GM13977 (cell line): Measurements from ENCODE around the gene PKDREJ.
A peak's percentile ranks its signal among the peaks of the same experiment; 100 is the strongest.

Source experiments
- DNase-seq: peaks from one replicate; pipeline ENCODE4 v3.0.0; 2012; ENCODE audit warnings: low spot score
- in situ Hi-C: fragments of 300-500 bp; cut with MboI; formaldehyde crosslinking; loops from one replicate; pipeline ENCODE4 v1.12.0; 2022; ENCODE audit warnings: low sequenced_read_pairs, low pct_unique_long_range_greater_than_20kb, mixed read lengths, inconsistent platforms; ENCODE audit not compliant: unreplicated experiment
- TF ChIP-seq, protein P1 (sequence below): IDR thresholded peaks from 2 replicates; pipeline ENCODE4 v1.5.1; 2012; ENCODE audit warnings: mild to moderate bottlenecking, control low read depth; ENCODE audit not compliant: insufficient read depth; ENCODE audit errors: extremely low read depth, missing control alignments

Gene PKDREJ

DNA sequence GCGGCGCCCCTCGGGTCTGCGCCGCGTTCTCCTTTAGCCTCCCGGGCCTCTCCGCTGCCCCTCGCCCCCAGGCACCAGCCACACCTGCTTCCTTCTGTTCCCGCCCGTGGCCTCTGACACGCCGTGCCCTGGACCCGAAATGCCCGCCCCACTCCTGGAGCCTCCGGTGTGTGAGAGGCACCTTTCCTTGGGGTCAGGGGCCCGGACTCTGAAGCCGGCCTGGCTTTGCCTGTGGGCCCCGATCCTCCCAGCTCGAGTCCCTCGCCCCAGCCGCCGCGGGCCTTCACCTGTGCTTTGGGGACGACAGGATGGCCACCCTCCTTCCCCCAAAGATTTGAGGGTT lies 12.4 kb downstream of the PKDREJ start:
- TF ChIP-seq, protein P1, sequence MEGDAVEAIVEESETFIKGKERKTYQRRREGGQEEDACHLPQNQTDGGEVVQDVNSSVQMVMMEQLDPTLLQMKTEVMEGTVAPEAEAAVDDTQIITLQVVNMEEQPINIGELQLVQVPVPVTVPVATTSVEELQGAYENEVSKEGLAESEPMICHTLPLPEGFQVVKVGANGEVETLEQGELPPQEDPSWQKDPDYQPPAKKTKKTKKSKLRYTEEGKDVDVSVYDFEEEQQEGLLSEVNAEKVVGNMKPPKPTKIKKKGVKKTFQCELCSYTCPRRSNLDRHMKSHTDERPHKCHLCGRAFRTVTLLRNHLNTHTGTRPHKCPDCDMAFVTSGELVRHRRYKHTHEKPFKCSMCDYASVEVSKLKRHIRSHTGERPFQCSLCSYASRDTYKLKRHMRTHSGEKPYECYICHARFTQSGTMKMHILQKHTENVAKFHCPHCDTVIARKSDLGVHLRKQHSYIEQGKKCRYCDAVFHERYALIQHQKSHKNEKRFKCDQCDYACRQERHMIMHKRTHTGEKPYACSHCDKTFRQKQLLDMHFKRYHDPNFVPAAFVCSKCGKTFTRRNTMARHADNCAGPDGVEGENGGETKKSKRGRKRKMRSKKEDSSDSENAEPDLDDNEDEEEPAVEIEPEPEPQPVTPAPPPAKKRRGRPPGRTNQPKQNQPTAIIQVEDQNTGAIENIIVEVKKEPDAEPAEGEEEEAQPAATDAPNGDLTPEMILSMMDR, result no peak
- in situ Hi-C loops, result no loop called here
- no peak for DNase-seq

DNA sequence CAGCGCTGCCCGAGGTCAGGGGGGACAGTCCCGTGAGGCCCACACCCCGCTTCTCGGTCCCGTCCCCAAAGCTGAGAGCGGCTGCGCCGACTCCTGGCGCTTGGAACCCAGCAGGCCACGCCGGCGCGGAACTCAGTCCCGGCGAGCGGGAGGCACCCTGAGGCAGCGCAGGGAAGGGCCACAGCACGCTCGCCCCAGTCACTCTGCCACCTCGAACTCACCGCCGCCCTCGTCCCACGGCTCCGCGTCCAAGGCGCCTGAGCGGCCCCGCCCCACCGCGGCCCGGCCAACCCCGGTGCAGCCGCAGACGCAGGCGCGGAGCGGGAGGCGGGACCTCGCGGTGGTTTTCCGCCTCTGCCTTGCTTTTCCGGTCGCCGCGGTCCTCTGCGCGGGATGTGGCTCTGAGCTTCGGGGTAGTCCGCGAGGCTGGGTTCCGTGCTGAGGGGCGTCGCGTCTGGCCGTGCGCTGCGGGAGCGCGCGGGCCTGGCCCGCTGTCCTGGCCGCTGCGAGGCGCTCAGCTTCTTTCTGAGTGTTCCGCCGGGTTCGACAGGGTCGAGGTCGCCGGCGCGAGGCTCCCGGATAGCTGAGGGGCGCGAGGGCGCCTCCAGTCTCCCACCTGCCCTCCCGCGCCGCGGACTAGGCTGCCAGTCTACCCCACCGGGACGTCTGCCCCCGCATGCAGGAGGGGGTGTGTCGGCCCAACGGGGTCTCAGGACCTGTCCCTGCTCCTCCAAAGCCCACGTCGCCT lies 12.9 kb downstream of the PKDREJ start, which contains the start of gene CDPF1:
Gene CDPF1, minus strand, starts transcription at position 259 of the 748 bp plus-strand sequence. CDS start 2,009 bp downstream, outside the sequence.
- TF ChIP-seq, protein P1, result peak; percentile 24
- in situ Hi-C loops, result no loop called here
- peak; percentile 96 for DNase-seq

DNA sequence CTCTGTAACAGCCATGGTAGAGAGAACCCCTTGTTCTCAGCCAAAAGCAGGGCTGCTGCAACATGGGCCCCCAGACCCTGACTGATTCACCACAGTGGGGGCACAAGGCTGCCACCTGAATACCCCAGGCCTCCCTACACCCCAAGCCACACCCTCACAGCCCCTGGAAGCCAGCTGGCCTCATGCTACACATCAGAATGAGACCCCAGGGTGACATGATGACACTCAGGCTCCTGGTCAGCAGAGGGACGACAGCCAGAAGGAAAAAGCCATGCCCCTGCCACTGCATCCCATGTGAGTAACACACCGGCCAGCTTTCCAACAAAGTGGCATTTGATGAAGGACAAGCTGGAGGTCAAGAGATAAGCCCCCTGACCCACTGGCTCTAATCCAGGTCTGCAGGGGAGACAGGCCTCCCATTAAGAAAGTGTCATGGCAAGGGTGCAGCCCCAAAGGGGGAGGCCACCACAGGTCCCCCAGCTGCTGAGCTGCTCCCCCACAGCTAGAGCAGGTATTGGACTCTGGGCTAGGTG lies 15.6 kb downstream of the PKDREJ start:
- TF ChIP-seq, protein P1, result no peak
- in situ Hi-C loops, result no loop called here
- no peak for DNase-seq

DNA sequence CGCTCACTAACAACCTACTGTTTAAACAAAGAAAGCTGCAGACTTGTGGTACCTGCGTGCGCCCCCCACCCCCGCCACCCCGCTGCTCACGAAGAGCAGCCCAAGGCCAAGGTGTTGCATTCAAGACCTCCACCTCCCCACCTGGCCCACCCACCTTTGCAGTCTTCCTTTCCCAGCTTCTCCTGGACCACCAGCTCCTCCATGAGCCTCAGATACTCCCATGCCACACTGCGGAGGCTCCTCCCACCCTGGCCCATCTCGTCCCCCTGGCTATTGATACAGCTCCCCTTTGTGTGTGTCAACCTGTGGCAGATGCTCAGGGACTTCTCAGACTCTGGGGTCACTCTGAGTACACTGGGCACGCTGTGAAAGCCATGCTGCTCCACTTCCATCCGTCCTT lies 17.0 kb downstream of the PKDREJ start:
- no peak for DNase-seq
- TF ChIP-seq, protein P1, result no peak
- in situ Hi-C loops, result no loop called here

DNA sequence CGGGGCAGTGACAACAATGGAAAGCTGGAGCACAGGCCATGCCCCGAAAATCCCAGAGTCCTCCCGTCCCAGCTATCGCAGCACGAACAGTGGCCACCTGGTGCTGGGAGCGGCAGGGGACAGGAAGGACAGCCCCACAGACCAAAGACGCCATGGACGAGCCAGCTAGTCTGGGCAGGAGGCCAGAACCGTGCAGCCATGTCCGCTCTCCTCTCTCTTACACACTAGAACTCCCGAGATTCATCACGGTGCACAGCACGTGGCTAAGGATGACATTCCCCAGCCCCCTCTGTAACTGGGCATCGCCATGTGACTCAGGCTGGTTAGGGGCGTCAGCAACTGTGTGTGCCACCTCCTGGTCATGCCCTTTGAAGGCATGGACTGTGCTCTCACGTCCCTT lies 17.6 kb downstream of the PKDREJ start:
- in situ Hi-C loops, result no loop called here
- no peak for DNase-seq

DNA sequence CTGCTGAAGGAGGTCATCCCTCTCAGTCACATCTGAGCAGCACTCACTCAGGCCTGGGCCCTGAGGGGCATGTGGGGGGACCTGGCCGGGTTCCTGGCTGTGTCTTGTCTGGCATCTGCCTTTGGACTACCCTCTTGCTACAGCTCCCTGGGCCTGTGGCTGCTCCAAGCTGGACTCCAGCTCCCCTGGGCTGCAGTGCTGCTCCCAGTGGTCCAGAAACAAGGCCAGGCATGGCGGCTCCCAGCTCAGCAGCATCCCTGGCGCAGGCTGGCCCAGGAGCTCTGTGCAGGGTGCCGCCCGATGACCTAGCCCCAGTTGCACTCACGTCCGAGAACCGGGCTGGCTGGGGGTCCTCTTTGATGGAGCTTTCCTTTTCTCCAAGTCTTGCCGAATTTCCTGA lies 18.4 kb downstream of the PKDREJ start:
- TF ChIP-seq, protein P1, result no peak
- no peak for DNase-seq
- in situ Hi-C loops, result no loop called here

More for the DNA sequence above, 17.6 kb downstream of the PKDREJ start:
- TF ChIP-seq, protein P1, result no peak

DNA sequence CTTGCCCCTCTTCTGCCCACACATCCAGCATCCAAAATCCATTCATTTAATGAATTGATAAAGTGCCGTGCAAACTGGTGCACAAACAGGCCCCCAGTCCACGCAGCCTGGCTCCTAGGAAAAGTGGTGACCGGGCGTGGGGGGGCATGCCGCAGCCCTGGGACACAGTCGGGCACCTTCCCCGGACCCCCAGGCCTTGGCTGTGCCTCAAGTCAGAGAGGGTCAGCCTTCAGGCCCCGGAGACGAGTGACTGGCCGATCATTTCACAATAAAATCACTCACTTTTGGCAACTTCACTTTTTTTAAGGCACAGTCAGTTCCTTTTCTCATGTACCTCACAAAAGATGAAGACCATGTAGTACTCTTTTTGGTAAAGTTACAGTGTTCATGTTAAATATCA lies 21.1 kb downstream of the PKDREJ start:
- DNase-seq, result no peak
- in situ Hi-C loops, result no loop called here
- TF ChIP-seq, protein P1, result no peak
